ENCODE results near the gene CHCHD10. TPM values are rescaled to one million over a fixed set of nuclear protein-coding genes. Genes with fewer than 3 reads are reported as not detected.

CHCHD10 gene
- polyA plus RNA-seq, 3 donors from 2014 or later = 5.7 to 9.3 (median 8.1) TPM

GRCh38 chr22:23759566-23759965, 8.2 kb downstream of the CHCHD10 start:
- Mint-ChIP-seq H3K4me3 (no peak overlapping the region), H3K36me3 (no peaks in the 10 kb centered on the region), H3K9me3 (no peaks in the 10 kb centered on the region), H3K4me1 (peaks cover 16 to 18% of the 10 kb centered on the region in 2 donors), H3K27me3 (ENCODE audit: low read depth in 3 of 3) (peaks cover 0 to 2% (median 0%) of the 10 kb centered on the region in 3 donors), H3K27ac (no peak overlapping the region)
- DNase-seq = no peak

GRCh38 chr22:23756891-23757290, 10.9 kb downstream of the CHCHD10 start:
- Mint-ChIP-seq H3K9me3 (no peaks in the 10 kb centered on the region), H3K27ac (peak overlapping the region in 1 of 6 donors; percentile 69), H3K4me1 (peaks cover 0 to 3% of the 10 kb centered on the region in 2 donors), H3K27me3 (ENCODE audit: low read depth in 3 of 3) (peaks cover 0 to 2% (median 2%) of the 10 kb centered on the region in 3 donors), H3K36me3 (no peaks in the 10 kb centered on the region), H3K4me3 (no peak overlapping the region)
- DNase-seq = no peak

- no peaks in the 10 kb centered on the region for H3K9me3 Mint-ChIP-seq
- H3K36me3 Mint-ChIP-seq = no peaks in the 10 kb centered on the region
- H3K27ac Mint-ChIP-seq = no peak overlapping the region
- H3K4me3 Mint-ChIP-seq = no peak overlapping the region
- DNase-seq = no peak
- peaks cover under 1 to 6% of the 10 kb centered on the region in 2 donors for H3K4me1 Mint-ChIP-seq
- peaks cover 0 to 2% (median under 1%) of the 10 kb centered on the region in 3 donors for H3K27me3 Mint-ChIP-seq (ENCODE audit: low read depth in 3 of 3)
These were observed 12.1 kb downstream of the CHCHD10 start for GRCh38 chr22:23755711-23756110.

- Mint-ChIP-seq H3K9me3 (no peaks in the 10 kb centered on the region), H3K36me3 (no peaks in the 10 kb centered on the region), H3K27ac (peak overlapping the region in 1 of 6 donors; percentile 7), H3K4me3 (no peak overlapping the region), H3K27me3 (ENCODE audit: low read depth in 3 of 3) (peaks cover 0 to 2% (median 0%) of the 10 kb centered on the region in 3 donors), H3K4me1 (peaks cover 6 to 12% of the 10 kb centered on the region in 2 donors)
- no peak for DNase-seq
These were observed 12.7 kb downstream of the CHCHD10 start for GRCh38 chr22:23754980-23755636.

GRCh38 chr22:23754220-23754919, 13.4 kb downstream of the CHCHD10 start, which contains the start of gene VPREB3:
TSS of gene VPREB3 (minus strand) at chr22:23754425. CDS start at chr22:23754363, 62 bp downstream.
- no peaks in the 10 kb centered on the region for H3K9me3 Mint-ChIP-seq
- H3K27me3 Mint-ChIP-seq (ENCODE audit: low read depth in 3 of 3) = peaks cover 0 to 2% (median 0%) of the 10 kb centered on the region in 3 donors
- H3K36me3 Mint-ChIP-seq = peaks cover 0 to 5% (median 0%) of the 10 kb centered on the region in 3 donors
- DNase-seq = no peak
- peak within 1 kb of the TSS in 1 of 6 donors; percentile 7 for H3K27ac Mint-ChIP-seq
- no peak within 1 kb of the TSS for H3K4me3 Mint-ChIP-seq
- H3K4me1 Mint-ChIP-seq = peaks cover 14 to 18% of the 10 kb centered on the region in 2 donors

GRCh38 chr22:23753385-23753784, 14.4 kb downstream of the CHCHD10 start:
- Mint-ChIP-seq H3K27ac (no peak overlapping the region), H3K27me3 (ENCODE audit: low read depth in 3 of 3) (peaks cover 0 to 2% (median 0%) of the 10 kb centered on the region in 3 donors), H3K9me3 (no peaks in the 10 kb centered on the region), H3K4me1 (peaks cover 14 to 18% of the 10 kb centered on the region in 2 donors), H3K36me3 (peaks cover 0 to 5% (median 0%) of the 10 kb centered on the region in 3 donors), H3K4me3 (no peak overlapping the region)
- no peak for DNase-seq

- H3K4me1 Mint-ChIP-seq = peaks cover 14 to 18% of the 10 kb centered on the region in 2 donors
- peak overlapping the region; percentile 62 to 84 (median 75) for H3K4me3 Mint-ChIP-seq
- H3K9me3 Mint-ChIP-seq = no peaks in the 10 kb centered on the region
- peaks cover 0 to 2% (median 0%) of the 10 kb centered on the region in 3 donors for H3K27me3 Mint-ChIP-seq (ENCODE audit: low read depth in 3 of 3)
- DNase-seq = no peak
- peaks cover 0 to 5% (median 0%) of the 10 kb centered on the region in 3 donors for H3K36me3 Mint-ChIP-seq
- H3K27ac Mint-ChIP-seq = peak overlapping the region in 2 of 6 donors; percentile 55 to 76
These were observed 15.0 kb downstream of the CHCHD10 start for GRCh38 chr22:23752750-23753149.

- Mint-ChIP-seq H3K27ac (peak overlapping the region in 4 of 6 donors; percentile 67 to 76 (median 72)), H3K9me3 (no peaks in the 10 kb centered on the region), H3K36me3 (peaks cover 0 to 5% (median 0%) of the 10 kb centered on the region in 3 donors), H3K4me1 (peaks cover 14 to 18% of the 10 kb centered on the region in 2 donors), H3K27me3 (ENCODE audit: low read depth in 3 of 3) (peaks cover 0 to 2% (median 0%) of the 10 kb centered on the region in 3 donors), H3K4me3 (peak overlapping the region; percentile 62 to 84 (median 75))
- DNase-seq = no peak
These were observed 15.6 kb downstream of the CHCHD10 start for GRCh38 chr22:23752090-23752691.

GRCh38 chr22:23751441-23751996, 16.3 kb downstream of the CHCHD10 start:
- H3K27me3 Mint-ChIP-seq (ENCODE audit: low read depth in 3 of 3) = peaks cover 0 to 2% (median 0%) of the 10 kb centered on the region in 3 donors
- H3K4me3 Mint-ChIP-seq = peak overlapping the region; percentile 68 to 84 (median 73)
- peaks cover 0 to 5% (median 0%) of the 10 kb centered on the region in 3 donors for H3K36me3 Mint-ChIP-seq
- no peaks in the 10 kb centered on the region for H3K9me3 Mint-ChIP-seq
- H3K4me1 Mint-ChIP-seq = peaks cover 14 to 22% of the 10 kb centered on the region in 2 donors
- DNase-seq = no peak
- peak overlapping the region; percentile 44 to 85 (median 70) for H3K27ac Mint-ChIP-seq

GRCh38 chr22:23750714-23751440, 16.9 kb downstream of the CHCHD10 start, which contains the start of gene ZNF70:
TSS of gene ZNF70 (minus strand) at chr22:23751112. CDS start at chr22:23745140, 5,972 bp downstream.
- Mint-ChIP-seq H3K27me3 (ENCODE audit: low read depth in 3 of 3) (peaks cover 0 to 2% (median 0%) of the 10 kb centered on the region in 3 donors), H3K4me1 (peaks cover 14 to 25% of the 10 kb centered on the region in 2 donors), H3K36me3 (peaks cover 0 to 5% (median 0%) of the 10 kb centered on the region in 3 donors), H3K9me3 (no peaks in the 10 kb centered on the region), H3K27ac (peak within 1 kb of the TSS; percentile 74 to 87 (median 81)), H3K4me3 (peak within 1 kb of the TSS; percentile 77 to 86 (median 84))
- DNase-seq = peak; percentile 84 to 88 (median 87)

- peak overlapping the region; percentile 74 to 87 (median 80) for H3K27ac Mint-ChIP-seq
- no peaks in the 10 kb centered on the region for H3K9me3 Mint-ChIP-seq
- H3K4me3 Mint-ChIP-seq = peak overlapping the region; percentile 75 to 86 (median 84)
- peaks cover 15 to 30% of the 10 kb centered on the region in 2 donors for H3K4me1 Mint-ChIP-seq
- no peak for DNase-seq
- peaks cover 0 to 2% (median 0%) of the 10 kb centered on the region in 3 donors for H3K27me3 Mint-ChIP-seq (ENCODE audit: low read depth in 3 of 3)
- peaks cover 0 to 5% (median 0%) of the 10 kb centered on the region in 3 donors for H3K36me3 Mint-ChIP-seq
These were observed 17.4 kb downstream of the CHCHD10 start for GRCh38 chr22:23750367-23750713.

- DNase-seq = no peak
- Mint-ChIP-seq H3K27me3 (ENCODE audit: low read depth in 3 of 3) (peaks cover 0 to 2% (median 0%) of the 10 kb centered on the region in 3 donors), H3K4me1 (peaks cover 20 to 34% of the 10 kb centered on the region in 2 donors), H3K27ac (peak overlapping the region in 5 of 6 donors; percentile 74 to 87 (median 80)), H3K9me3 (no peaks in the 10 kb centered on the region), H3K36me3 (peaks cover 3 to 10% (median 4%) of the 10 kb centered on the region in 3 donors), H3K4me3 (peak overlapping the region; percentile 75 to 86 (median 84))
These were observed 17.9 kb downstream of the CHCHD10 start for GRCh38 chr22:23749841-23750301.

Data from immature natural killer cell (primary cell).